Activated CD4-positive, alpha-beta T cell treated with anti-CD3 and anti-CD28 coated beads, Interleukin-2, amount 50 U/mL, for 16 hours (primary cell): ENCODE results near the gene ASPHD2.
"Not testable (repeated sequence)": the region's sequence is repeated elsewhere in the genome, so short reads cannot be mapped to it uniquely, and the experiment has no call there.

ENCODE experiments used
- DNase-seq: peaks from one replicate; pipeline ENCODE4 v3.0.0-alpha.2; 2020

ASPHD2 gene

DNA sequence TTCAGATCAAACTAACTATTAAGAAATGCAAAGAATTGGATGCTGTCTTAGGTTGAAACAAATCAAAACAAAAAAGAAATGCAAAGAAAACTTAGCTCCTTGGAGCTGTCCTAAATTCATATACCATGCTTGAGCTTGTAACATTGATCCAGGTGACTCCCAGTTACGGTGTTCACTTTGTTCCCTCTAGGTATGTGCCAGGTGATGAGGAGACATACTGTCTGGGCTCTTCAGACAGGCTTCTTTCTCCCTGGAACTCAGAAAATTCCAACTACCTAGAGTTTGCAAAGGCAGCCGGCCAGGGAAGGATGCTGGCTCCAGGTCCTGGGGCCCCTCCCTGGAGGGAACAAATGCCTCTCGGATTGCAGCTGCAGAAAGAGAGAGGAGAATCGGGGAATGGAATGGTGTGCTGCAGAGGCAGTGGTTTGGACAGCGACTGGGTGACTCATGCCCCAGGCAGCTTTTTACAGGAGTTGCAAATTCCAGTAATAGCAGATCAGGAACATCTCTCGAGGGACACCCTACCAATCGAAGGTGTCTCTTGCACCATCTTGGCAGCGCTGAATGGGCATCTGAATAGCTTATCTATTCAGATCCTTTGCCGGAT is 12.3 kb upstream of the ASPHD2 start:
- no peak for DNase-seq

DNA sequence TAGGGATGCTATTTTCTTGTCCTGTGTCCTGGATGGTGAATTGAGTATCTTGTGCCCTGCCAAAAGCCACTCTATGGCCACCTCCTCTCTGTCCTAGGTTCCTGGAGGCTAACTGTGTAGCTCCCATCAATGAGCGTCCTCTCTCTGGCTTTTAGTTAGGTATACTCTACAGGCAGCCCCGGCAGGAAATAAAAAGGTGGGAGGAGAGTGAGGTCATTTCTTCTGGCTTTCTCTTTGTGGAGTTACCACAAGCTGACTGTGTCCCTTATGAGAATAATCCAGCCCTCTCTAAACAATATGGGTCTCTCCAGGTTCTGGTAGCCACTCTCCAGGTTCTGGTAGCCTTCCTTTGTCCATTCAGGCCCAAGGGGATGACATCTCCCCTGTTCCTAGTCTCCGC is 11.7 kb upstream of the ASPHD2 start:
- DNase-seq, result no peak

GRCh38 chr22:26418620-26419019 is 10.4 kb upstream of the ASPHD2 start:
- DNase-seq, result no peak

DNA sequence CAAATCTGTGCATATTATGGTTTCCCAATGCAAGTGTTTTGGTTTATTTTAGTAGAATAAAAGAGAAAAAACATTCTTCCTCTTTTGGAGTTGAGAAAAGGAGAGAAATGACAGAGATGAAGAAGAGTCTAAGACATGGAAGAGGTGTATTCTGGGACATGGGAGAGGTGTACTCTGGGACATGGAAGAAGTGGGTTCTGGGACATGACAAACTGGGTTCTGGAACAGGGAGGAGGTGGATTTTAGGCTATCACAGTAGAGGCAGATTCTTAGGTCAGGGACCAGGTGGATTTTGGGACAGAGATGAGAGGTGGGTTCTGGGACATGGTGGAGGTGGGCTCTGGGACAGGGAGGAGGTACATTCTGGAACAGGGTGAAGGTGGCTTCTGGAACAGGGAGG is 2.1 kb upstream of the ASPHD2 start:
- DNase-seq, result no peak

DNA sequence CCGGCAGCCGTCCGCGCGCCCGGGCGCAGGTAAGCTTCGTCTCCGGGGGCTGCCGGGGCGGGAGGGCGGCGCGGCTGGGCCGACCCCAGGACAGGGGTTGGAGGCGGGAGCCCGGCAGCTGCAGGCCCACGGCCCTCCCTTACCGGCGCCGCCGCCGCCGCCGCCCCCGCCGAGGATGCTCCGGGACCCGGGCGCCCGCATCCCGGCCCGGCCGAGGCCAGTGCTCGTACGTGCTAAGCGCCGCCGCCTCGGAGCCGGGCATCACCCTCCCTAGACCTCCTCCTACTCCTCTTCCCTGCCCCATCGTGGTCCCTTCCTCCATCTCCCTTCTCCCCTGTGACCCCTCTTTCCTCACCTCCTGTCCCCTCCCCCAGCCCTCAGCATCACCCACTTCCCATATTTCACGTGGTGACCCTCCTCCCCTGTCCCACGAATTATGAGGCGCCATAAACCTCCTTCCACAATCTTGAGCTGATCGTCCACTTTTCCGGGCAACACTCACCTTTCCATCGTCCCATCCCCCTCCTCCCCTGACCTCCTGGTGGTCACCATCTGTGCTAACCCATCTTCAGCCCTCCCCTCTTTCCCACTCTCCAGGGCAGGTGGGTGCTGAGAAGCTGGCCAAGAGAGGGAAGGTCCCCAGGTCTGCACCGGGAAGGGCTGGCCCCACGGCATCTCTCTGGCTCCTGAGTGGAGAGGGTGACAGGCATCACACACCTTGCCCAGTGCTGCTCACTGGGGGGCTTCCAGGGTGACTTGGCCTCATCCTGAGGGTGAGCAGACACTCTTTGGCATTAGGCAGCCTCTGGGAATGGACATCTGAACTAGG is 612 bp downstream of the ASPHD2 start:
- DNase-seq, result peak; percentile 22

- DNase-seq, result peak; percentile 20
Measured at GRCh38 chr22:26430600-26430999, 1.5 kb downstream of the ASPHD2 start.

- peak; percentile 65 for DNase-seq
Measured at GRCh38 chr22:26431261-26431995, 2.4 kb downstream of the ASPHD2 start.

DNA sequence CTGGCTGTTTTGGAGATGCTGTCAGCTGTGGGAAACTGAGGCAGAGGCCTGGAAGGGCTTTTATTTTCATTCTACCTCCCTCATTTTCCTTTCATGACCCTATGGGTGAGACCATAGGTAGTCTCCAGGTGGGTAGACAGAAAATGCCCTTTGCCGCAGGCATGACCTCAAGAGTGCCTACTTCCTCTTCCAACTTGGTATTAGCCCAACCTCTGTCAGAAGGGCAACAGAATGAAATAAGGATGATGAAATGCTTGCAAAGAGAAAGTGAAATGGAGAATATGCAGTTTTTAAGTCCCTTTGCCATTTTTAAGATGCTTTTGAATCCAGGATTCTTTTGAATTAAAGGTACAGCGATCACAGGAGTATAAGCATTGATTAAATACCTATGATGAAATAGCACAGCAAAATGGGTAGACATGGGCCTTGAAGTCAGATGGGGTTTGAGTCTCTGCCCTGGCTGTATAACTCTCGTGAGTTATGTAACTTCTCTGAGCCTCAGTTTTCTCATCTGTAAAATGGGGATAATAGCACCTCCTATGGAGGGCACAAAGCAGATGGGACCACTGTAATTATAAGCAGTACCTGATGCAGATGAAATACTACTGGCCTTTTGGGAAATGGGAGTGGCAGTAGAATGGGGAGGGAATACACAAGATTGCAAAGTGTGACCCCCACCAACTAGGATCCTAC is 3.7 kb downstream of the ASPHD2 start:
- DNase-seq, result no peak

GRCh38 chr22:26433805-26434204 is 4.7 kb downstream of the ASPHD2 start:
- DNase-seq, result no peak

DNA sequence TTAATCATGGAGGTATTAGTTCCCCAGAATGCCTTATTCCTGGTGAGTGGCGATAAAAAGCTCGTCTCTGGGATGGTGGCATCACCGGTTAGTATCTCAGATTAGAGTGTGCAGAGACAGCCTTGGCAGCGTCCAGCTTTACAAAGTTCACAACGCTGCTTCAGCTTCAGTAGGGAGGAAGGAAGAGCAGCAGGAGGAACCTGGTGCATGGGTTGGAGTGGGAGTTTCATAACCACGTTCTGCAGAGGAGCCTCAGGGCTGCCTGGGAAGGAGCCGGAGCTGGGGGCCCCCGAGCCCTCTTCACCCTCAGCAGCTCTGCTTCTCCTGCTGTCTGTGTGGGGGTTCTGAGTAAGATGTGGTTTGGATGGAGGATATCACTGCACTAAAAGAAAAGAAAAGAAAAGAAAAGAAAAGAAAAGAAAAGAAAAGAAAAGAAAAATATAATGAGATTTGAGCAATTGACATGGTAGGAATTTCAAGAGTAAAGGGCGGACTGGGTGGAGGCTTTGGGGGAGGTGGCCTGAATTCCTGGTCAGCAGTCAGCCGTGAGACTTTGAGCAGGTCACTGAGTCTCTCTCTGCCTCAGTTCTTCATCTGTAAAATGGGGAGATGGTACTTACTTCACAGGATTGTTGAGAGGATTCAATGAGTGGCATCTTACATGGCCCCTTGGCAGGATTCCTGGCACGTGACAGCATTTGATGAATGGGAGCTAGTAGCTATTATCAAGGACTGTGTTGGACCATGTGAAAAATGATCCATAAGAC is 6.5 kb downstream of the ASPHD2 start:
- no peak for DNase-seq

DNA sequence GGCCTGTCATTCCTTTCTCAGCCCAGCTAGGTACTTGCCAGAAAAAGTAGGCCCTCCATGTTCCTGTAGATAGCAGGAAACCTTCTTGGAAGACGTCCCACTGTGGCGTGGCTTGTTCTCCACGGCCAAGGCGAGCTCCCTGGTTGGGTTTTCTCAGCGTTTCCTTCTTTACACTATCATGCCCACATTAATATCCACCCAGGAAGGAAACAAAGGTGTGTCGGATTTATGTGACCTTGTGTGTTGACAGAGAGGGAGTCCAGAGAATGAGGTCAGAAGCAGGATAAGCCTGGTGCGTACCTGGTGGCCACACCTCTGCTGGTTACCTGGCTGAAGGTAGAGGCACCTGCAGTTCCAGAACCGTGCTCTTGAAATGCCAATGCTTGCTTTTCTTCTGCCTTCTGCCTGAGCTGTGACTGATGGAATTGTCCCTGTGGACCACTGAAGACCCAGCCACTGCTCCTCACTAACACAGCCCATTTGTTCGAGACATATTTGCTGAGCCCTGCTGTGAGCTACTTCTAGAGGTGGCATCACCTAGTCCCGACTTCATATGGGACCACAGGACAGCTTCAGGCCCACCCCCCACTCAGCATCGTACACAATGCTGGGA is 7.9 kb downstream of the ASPHD2 start:
- no peak for DNase-seq

- DNase-seq, result no peak
Measured at GRCh38 chr22:26437694-26438392, 8.8 kb downstream of the ASPHD2 start.

GRCh38 chr22:26438776-26439175 is 9.7 kb downstream of the ASPHD2 start:
- DNase-seq, result not testable (repeated sequence)

DNA sequence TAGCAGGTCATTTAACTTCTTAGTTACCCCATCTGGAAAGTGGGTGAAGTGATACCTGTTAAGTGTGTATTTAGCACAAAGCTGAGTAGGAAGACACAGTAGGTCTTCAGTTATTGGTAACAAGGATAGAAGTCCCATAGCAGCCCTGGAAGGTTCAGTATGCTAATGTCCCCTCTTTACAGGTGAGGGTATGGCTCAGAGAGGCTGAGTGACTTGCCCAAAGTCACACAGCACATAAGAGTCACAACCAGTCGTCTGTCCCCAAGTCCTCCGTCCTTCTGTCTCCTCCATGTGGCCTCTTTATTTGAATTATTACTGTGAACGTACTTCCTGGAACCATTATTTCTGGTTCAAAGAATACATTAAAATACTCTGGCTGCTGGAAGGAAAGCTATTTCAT is 10.5 kb downstream of the ASPHD2 start:
- no peak for DNase-seq

DNA sequence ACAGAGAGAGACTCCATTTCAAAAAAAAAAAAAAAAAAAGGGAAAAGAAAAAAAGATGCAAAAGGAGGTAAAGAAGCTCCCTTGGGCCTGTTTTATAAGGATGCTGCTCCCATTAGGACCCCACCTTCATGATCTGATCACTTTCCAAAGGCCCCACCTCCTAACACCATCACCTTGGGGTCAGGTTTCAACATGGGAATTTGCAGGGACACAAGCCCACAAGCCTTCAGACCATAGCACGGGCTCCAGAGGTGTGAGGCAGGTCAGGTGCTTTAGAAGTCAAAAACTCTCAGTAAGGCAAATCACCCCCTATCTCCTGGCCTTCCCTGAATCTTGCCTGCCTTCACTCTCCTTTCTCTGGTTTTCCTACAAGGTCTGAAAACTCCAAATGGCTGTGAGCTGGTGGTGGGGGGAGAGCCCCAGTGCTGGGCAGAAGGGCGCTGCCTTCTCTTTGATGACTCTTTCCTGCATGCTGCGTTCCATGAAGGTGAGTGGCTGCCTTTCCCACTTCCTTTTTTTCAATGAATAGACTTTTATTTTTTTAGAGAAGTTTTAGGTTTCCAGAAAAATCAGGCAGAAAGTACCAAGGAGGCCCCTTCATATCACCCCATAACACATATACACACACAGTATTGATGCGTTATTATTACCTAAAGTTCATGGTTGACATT is 13.2 kb downstream of the ASPHD2 start:
- DNase-seq, result no peak

GRCh38 chr22:26443901-26444690 is 15.0 kb downstream of the ASPHD2 start:
- DNase-seq, result no peak

DNA sequence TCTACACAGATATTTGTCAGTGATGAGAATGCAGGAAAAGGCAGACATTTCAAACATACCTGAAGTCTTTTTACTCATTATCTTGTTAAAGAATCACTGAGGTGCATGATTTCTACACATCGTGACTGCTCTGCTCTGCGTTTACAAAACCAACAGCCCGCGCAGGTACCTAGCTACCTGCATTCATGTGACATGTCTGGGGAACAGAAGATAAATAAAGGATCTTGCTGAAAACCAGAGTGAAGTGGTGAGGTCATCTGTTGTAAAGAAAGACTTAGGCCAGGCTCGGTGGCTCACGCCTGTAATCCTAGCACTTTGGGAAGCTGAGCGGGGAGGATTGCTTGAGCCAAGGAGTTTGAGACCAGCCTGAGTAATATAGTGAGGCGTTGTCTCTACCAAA is 15.7 kb downstream of the ASPHD2 start:
- no peak for DNase-seq

- DNase-seq, result no peak
Measured at GRCh38 chr22:26445577-26446275, 16.7 kb downstream of the ASPHD2 start.

DNA sequence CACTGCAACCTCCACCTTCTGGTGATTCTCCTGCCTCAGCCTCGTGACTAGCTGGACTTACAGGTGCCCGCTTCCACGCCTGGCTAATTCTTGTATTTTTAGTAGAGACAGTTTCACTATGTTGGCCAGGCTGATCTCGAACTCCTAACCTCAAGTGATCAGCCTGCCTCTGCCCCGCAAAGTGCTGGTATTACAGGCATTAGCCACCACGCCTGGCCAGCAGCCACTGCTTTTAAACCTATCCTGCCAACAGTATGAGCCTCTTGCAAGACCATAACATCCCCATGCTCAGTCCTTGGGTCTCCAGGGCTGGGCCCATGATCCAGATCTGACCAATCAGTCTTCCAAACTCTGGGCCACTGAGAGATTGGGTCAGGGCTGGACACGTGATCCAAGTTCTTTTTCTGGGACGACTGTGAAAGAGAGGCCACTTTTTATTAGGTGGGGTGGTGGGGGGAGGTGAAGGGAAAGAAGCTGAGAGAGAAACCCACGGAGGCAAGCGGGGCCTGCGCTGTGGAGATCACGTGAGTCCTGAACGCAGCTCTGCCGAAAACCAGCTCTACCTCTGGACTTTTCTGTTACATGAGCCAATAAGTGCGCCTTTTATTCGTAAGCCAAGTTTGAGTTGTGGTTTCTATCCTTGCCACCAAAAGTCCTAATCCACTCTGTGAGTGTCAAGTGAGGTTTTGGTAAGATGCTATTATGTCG is 17.9 kb downstream of the ASPHD2 start:
- no peak for DNase-seq
